Stimulated activated CD8-positive, alpha-beta memory T cell treated with anti-CD3 and anti-CD28 coated beads, Interleukin-4, amount 100 ng/mL, for 4 hours (primary cell): ENCODE data around the gene ZFPL1.
"Not testable (repeated sequence)": the region's sequence is repeated elsewhere in the genome, so short reads cannot be mapped to it uniquely, and the experiment has no call there.

Source experiments
- DNase-seq, 2 donors: peaks; one replicate each; pipeline ENCODE4 v3.0.0-alpha.2; 2020; ENCODE audit warnings: low read depth in 2 of 2, low spot score in 1 of 2

Gene ZFPL1

DNA sequence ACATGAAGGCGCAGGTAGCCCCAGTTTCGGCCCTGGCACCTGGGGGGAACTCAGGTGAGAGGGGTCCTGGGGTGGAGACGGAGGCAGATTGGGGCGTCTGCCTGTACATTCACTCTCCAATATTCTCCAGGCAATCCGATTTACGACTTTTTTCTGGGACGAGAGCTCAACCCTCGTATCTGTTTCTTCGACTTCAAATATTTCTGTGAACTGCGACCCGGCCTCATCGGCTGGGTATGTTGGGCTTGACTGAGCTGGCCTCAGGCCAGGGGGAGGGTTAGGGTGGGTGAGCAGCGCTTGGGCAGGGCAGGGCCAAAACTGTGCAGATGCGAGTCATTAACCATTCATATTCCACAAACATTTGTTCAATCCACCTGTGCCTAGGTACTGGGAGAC is 29.3 kb downstream of the ZFPL1 start:
- no peak for DNase-seq

- no peak for DNase-seq
Measured at GRCh38 chr11:65113839-65114238, 29.8 kb downstream of the ZFPL1 start.

GRCh38 chr11:65114538-65115171 is 30.6 kb downstream of the ZFPL1 start:
- DNase-seq, result no peak

DNA sequence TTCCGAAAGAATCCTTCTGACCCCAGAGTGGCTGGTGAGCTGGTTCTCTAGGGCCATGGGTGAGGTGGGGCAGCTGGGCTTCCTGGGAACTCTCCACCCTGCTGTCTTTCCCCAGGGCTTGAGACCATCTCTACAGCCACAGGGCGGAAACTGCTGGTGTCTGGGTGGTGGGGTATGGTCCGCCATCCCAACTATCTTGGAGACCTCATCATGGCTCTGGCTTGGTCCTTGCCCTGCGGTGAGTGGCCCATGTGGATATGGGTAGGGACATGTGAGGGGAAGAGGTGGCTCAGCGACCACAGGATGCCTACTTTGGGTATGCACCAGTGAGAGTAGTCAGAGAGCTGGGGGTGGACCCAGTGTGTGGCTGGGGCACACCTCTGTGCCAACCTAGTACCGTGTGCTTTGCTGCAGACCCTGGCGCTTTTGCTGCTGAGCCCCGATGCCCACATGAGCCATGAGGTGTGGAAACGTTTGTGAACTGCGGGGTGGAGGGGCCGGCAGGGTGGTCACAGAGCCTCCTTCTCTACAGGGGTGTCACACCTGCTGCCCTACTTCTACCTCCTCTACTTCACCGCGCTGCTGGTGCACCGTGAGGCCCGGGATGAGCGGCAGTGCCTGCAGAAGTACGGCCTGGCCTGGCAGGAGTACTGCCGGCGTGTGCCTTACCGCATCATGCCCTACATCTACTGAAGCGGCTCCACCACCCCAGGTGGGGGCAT is 31.5 kb downstream of the ZFPL1 start:
- DNase-seq, result no peak

- DNase-seq, result peak in 1 of 2 donors; percentile 48
Measured at GRCh38 chr11:65116370-65117205, 32.6 kb downstream of the ZFPL1 start.

DNA sequence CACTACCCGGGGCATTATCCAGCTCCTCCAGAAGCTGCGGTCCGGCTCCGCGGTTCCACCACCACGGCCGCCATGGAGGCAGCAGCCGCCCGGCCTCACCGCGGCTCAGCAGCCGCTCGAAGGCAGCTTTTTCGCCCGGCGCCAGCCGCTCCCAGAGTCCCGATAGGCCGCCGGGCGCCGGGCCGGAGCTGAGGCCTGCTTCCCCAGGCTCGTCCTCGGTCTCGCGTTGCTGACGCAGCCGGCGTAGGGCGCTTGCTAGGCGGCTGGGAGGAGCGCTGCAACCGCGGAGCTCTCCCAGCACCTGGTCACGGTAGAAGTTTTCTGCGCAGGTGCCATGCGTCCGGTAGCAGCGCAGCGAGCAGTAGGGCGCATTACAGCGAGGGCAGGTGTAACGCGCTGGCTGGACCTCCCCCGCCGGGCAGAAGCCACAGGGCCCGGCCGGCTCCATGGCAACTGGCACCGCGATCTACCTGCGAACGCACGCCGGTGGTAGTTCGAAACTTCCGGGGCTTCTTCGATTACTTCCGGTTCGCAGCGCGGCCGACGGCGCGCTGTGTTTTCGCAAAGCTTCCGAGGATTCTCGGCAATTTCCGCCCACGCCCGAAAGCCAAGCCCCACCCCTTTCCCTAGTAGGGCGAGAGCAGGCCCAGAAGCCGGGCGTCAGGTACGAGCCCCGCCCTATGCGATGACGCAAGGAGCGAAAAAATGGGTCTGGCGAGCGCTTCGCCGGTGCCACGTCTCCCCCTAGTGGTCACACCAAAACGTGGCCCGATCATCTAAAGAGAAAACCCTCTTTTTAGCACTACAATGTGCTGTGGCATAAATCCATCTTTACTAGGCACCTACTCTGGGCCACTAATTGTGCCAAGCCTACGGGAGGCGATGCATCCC is 33.4 kb downstream of the ZFPL1 start, which contains the start of gene ZNHIT2:
TSS of gene ZNHIT2 (minus strand) at position 496 of the 891 bp plus-strand sequence. CDS start at position 448, 48 bp downstream.
- peak; percentile 100 for DNase-seq

DNA sequence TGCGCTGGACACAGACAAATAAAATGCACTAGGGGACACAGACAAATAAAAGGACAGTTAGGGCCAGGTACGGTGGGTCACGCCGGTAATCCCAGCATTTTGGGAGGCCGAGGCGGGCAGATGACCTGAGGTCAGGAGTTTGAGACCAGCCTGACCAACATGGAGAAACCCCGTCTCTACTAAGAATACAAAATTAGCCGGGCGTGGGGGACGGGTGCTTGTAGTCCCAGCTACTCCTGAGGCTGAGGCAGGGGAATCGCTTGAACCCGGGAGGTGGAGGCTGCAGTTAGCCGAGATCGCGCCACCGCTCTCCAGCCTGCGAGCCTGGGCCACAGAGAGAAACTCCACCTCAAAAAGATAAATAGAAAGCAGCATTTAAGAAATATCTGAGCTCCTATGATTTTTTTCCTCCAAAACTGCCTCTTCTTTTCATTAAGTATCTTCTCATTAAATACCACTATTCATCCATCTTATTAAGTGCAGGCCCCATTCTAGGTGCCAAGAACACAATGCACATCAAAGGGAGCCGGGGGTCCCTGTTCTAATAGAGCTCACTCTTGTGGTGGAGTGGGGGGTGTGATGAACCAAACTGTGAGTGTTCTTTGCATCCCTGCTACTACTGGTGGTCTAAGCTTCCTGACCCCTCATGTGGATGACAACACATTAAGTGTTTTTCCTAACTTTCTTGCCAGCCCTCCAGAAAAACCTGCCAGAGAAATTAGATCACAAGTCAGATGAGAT is 34.2 kb downstream of the ZFPL1 start:
- DNase-seq, result no peak

DNA sequence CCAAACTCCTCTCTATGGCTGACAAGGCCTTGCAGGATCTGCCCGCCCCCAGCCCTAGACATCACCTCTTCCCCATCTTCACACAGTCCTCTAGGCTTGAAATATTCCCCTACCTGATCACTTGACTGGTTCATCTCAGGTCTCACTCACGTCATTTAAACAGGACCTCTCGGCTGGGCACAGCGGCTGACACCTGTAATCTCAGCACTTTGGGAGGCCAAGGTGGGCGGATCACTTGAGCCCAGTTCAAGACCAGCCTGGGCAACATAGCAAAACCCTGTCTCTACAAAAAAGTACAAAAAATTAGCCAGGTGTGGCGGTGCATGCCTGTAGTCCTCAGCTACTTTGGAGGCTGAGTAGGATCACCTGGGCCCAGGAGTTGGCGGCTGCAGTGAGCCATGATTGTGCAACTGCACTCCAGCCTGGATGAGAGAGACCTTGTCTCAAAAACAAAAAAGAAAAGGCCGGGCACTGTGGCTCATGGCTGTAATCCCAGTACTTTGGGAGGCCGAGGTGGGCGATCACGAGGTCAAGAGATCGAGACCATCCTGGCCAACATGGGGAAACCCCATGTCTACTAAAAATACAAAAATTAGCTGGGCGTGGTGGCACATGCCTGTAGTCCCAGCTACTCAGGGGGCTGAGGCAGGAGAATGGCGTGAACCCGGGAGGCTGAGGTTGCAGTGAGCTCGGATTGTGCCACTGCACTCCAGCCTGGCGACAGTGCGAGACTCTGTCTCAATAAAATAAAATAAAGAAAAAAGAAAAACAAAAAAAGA is 35.1 kb downstream of the ZFPL1 start:
- DNase-seq, result not testable (repeated sequence)

GRCh38 chr11:65119670-65119995 is 35.6 kb downstream of the ZFPL1 start:
- DNase-seq, result no peak

DNA sequence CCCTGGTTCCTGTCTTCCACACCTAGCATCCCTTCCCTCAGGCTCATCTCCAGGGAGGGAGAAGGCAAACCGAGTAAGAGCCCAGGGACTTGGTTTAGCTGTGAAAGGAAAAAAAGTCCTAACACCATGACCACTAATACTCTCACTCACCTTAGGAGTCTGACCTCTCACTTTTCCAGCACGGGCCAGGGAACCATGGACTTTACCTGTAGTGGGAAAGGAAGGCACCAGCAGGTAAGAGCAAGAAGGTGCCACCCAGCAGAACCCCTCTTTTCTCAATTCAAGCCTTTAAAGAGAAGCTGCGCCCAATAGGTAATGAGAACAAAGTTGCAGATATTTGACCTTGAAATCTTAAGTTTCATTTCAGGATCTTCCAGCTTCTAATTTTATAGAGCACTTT is 36.8 kb downstream of the ZFPL1 start:
- no peak for DNase-seq

DNA sequence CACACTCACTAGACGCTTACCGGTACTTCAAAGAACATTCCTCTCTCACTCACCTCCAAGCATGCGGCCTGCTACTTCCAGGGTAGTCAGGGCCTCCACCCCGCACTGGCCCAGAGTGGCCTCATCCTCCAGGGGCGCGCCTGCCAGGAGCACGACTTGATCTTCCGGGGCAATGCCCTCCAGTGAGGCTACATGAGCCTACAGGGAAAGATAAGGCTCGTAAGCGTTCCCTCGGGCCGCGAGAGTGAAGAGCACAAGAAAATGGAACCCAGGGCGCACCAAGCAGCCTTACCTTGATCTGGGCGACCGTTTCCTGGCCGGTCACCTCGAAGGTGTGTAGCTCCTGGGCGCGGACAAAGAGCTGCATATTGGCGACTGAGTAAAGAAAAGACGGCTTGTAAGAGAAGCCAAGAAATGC is 37.4 kb downstream of the ZFPL1 start:
- no peak for DNase-seq

DNA sequence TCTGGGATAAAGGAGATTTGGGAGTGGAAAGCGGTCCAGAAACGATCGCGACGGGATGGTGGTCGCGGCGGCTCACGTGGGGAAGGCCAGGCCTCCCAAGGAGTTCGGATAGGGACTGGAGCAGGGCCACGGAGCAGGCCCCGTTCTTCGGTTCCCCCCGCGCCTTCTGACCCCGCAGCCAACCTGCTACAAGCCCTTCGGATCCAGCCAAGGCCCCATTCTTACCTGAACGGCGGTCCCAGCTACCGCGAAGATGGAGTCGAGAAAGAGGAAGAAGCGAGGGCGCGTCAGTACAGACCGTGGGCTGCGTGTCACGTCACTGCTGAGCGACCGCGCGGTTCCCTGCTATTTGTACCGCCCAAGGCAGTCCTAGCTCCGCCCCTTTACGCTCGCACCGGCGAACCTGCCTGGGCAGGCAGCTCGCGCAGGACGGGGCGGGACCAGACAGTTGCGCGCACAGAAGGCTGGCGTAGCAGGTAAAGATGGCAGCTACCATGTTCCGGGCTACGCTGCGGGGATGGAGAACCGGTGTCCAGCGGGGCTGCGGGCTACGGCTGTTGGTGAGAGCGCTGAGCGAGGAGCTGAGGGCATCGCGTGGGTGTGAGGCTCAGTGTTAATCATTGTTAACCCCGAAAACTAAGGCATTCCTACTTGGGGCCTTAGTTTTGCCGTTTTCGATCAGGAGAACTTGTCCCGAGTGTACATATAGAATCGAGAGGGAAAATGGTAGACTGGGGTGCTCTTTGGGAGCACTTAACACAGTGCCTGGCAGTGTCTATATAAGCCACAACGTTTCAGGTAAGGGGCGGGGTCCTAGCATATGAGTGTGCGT is 38.1 kb downstream of the ZFPL1 start, which contains the start of the genes FAU and MRPL49:
TSS of gene FAU (minus strand) at position 270 of the 832 bp plus-strand sequence. CDS start 321 bp downstream, outside the sequence.
TSS of gene MRPL49 (plus strand) at position 457 of the 832 bp plus-strand sequence. CDS start at position 483, 26 bp downstream.
- DNase-seq, result peak; percentile 98

DNA sequence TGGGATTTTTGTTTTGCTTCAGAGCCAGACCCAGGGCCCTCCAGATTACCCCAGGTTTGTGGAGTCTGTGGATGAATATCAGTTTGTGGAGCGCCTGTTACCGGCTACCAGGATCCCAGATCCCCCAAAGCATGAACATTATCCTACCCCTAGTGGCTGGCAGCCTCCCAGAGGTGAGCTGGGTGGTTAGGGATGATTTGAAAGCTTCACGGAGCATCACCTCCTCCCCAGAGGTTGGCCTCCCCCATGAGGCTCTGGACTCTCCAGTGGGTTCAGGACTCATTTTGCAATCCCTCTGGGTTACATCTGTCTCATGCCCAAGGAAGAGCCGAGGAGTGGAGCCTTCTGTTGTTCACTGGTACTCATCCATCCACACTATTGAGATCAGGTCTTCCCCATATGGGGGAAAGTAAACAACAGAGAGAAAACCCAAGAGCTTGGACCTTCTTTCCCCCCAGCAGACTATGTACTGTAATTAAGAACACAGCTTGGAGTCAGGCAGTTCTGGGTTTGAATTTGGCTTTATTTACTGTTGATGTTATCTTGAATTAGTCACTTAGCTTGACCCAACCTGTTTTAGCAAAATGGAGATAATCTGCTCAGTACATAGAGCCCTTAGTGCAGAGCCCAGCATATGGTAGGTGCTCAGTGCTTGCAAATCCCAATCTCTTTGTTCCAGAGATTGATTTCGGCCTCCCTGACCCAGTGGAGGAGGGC is 40.6 kb downstream of the ZFPL1 start:
- DNase-seq, result no peak

- DNase-seq, result no peak
Measured at GRCh38 chr11:65125197-65126056, 41.4 kb downstream of the ZFPL1 start.

DNA sequence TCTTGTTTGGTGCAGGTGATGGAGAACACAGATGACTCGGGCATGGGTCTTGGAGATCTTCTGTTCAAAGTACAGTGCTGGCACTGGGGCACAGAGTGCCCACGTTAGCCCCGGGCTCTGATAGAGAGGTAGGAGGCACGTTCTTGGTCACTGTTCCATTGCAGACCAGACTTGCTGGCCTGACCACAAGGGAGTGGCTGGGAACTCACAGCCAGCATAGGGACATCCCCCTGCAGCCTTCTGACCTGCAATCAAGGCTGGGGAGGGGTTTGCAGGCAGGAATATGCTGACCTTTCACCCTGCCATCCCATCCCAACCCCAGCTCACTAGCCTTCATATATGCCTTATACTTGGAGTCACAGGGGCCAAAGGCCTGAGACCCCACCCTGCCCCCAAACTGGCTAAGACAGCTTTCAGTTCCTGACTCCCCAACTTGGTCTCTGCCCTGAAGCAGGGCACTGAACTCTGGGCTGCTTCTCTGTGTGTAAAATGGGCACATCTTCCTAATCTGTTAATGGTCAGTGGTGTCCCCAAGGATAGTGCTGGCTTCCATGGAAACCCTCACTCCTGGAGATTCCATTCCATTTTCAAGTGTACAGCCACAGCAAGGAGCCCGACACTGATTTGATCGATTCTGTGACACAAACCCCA is 42.7 kb downstream of the ZFPL1 start:
- DNase-seq, result no peak

DNA sequence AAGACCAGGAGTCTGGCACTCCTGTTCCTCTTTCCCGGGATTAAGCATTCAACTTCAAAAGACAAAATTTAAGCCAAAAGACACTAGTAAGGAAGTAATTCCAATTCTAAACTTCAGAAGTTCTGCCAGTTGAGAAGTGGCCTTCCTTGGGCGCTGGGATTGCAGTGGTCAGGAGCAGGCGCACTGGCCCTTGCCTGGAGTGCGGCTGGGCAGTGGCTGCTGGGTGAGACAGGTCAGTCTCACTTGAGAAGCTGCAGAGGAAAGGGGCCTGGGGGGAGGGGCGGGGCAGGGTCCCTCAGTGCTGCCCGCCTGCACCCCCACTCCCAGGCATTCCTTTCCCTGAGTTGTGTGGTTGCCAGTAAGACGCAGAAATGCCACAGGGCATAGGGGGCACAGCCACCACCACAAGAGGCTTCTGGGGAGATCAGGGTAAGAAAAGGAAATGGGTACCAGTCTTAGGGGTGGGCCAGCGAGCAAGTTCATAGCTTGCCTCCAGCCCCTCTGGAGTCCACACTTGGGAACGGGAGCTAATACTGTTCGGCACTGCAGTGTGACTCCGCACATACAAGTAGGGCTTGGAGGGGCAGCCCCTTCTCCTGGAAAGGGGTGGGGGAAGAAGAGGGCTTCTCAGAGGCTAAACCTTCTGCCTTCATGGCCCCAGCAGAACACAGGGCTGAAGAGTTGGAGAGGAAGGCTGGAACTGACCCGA is 43.6 kb downstream of the ZFPL1 start:
- DNase-seq, result no peak
